ENCODE measurements around the gene MOGAT1.

The MOGAT1 gene, protein sequence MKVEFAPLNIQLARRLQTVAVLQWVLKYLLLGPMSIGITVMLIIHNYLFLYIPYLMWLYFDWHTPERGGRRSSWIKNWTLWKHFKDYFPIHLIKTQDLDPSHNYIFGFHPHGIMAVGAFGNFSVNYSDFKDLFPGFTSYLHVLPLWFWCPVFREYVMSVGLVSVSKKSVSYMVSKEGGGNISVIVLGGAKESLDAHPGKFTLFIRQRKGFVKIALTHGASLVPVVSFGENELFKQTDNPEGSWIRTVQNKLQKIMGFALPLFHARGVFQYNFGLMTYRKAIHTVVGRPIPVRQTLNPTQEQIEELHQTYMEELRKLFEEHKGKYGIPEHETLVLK

DNA sequence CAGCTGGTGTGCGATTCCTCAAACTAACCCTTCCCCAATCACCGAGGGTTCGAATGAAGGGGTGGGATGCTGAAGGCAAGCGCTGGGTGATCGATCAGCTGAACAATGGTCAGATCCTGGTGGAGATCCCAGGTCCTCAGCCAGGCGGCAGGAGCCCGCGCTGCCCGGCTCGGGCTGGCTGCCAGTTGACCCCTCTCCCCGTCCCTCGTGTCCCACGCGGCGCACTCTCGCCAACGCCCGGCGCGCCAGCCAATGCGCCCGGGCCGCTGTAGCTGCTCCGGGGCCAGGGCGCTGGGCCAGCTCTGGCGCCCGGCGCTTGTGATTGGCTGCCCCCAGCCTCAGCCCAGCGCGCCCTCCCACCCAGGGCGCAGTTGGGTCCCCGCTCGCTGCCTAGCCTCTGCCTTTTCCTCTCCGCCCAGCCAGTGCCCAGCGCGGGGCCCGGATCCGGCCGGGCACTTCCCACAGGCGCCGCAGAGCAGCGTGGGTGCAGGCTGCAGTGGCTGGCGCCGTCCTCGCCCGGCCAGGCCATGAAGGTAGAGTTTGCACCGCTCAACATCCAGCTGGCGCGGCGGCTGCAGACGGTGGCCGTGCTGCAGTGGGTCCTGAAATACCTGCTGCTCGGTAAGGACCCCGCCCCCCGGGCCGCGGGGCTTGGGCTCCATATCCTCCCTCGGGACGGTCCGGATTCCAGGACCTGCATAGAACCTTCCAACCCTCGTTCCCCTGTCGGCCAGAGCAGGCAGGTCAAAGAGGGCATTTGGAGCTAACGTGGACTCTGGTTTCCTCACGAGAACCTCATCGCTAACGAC is at the start of gene MOGAT1:
TSS of gene MOGAT1 (plus strand) at position 400 of the 809 bp plus-strand sequence. CDS start at position 528, 128 bp downstream.
- DNase-seq: peak in 12 of 14 donors; percentile 10 to 64 (median 36)

DNA sequence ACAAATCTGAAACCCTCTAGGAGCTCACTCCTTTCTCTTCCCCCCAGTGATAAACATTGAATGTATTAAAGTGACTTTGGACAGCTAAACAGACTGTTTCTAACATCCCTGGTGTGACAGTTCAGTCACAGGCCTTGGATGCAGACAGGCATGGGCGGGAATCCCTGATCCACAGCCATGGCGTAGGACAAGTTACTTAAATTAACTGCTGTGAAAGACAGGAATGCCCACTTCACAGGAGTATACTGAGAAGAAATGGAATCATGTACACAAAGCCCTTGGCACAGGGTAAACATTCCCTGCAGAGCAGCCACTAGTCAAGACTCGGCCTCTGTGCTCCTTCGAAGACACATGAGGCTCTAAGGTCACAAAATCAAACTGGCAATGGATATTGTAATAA is 49.6 kb upstream of the MOGAT1 start:
- DNase-seq: no peak

GRCh38 chr2:222622910-222623309 is 48.5 kb upstream of the MOGAT1 start:
- DNase-seq: no peak

DNA sequence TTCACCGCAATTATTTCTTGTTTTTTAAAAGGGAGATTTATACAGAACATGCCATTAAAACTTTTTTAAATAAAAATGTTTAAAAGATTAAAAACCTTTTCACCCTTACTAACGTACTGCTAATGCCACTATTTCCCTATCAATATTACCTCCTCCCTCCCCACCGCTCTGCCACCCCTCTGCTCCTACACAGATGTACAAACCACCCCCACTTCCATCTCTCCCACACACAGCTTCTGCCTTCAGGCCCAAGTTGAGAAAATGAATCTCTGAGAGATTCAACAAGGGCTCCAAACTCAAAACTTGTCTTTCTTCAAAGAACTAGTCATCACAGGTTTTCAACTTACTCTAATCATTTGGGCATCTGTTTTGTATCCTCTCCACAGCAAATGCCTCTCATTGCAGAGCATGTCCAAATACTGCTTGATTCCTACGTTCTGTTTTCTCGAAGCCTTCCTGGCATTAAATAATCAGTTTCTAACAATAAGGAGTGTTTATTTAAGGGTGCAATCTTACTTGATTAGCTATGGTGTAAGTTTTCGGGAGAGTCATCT is 47.6 kb upstream of the MOGAT1 start:
- no peak for DNase-seq

- no peak for DNase-seq
These were observed 43.7 kb upstream of the MOGAT1 start for GRCh38 chr2:222627764-222628163.

GRCh38 chr2:222635295-222635694 is 36.2 kb upstream of the MOGAT1 start:
- DNase-seq: no peak

GRCh38 chr2:222637067-222637466 is 34.4 kb upstream of the MOGAT1 start:
- no peak for DNase-seq

DNA sequence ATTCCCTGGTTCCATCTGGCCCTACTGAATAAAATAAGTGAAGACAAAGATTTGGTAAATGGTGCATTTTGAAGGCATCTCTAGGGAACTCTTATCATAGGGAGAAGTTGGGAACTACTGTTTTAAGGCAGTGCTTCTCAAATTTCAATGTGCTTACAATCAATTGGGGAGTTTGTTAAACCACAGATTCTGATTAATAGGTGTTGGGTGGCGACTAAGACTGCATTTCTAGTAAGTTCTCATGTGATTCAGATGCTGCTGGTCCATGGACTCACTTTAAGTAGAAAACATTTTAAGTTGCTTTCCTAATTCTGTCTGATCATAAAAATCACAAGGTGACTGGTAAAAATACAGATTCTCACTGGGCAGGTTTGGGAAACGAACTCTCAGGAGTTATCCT is 30.1 kb upstream of the MOGAT1 start:
- DNase-seq: no peak

DNA sequence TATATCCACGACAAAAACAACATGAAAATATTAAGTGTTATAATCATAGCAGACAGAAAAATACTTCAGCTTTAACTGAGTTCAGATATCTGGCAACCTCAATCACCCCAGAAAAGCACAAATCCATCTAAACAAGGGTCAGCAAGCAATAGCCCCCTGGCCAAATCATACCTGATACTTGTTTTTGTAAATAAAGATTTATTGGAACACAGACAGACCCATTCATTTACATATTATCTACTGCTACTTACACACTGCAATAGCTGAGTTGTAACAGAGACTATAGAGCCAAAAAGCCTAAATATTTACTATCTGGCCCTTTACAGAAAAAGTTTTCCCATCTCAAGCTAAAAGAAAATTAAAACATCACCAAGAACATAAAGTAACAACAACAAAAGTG is 28.3 kb upstream of the MOGAT1 start:
- DNase-seq: no peak

DNA sequence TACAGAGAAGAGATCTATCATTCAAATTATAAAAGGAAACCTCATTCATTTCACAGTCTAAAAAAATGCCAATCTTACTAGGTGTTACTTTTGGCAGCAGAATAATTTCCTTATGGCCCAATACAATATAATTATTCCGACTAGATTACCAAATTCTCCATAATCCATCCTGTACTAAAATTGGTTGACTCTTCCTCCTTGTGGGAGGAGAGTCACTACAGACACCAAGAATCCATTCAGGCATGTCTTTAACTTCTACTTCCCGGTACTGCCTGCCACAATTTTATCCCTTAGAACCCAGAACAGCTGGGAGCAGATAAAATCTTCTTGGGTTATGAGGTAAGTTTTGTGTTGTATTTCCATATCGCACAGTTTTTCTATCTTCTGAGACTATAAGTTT is 25.4 kb upstream of the MOGAT1 start:
- no peak for DNase-seq

DNA sequence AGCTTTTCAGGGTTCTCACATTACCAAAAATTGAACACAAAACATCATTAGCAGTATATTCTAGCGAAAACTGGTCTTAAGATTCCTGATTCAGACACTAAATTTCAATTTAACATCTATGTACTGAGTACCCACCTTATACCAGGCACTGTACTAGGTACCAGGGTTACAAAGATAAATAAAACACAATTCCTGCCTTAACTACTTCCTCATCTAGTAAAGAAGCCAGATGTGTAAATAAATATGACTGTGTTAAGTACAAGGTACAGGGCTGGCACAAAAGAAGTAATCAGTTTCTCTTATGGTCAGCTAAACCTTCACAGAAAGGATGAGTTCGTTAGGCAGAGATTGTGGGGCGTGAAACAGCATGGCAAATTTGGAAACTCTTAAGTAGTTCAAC is 21.7 kb upstream of the MOGAT1 start:
- no peak for DNase-seq

DNA sequence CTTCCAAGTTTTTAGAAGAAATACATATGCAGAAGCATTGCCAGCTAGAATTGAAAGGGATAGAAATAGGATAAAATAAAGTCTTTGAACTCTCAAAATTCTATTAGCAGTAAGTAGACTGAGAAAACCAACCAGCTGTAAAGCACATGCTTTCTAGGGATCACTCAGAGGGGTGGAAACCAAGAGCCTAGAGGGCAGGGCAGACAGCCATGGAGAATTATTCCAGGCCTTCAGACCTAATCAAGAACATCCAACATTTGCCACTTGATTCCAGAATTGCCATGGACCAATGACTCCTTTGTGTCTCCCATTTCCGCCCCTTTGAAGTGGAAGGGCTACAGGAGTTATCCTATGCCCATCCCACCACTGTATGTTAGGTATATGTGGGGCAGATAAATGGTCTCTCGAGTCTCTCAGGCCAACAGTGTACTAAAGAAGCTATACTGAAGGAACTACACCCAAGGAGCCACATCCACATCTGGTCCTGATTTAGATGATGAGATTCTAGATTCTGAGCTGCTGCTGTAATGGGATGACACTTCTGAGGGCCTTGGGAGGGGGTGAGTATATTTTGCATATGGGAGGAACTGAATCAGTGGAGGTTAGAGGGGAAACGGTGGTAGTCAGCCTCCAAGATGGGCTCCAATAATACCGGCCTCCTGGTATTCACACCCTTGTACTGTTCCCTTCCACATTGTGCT is 19.6 kb upstream of the MOGAT1 start:
- no peak for DNase-seq

- DNase-seq: no peak
These were observed 18.8 kb upstream of the MOGAT1 start for GRCh38 chr2:222652491-222653255.

DNA sequence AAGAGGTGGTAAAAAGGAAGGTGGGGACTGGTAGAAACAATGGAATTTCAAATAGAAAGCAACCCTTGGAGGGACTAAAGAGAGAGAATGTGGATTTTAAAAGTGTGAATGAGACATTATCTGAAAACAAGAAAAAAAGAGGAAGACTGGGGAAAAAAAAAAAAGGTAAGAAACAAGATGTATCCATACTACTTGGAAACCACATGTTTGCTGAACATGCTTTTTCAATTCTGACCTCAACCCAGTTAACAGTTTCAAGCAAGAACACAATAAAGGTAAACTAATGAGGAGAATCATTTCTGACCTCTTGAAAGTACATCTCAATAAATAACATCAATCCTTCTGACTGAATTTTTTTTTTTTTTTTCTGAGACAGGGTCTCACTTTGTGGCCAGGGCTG is 18.2 kb upstream of the MOGAT1 start:
- DNase-seq: no peak

DNA sequence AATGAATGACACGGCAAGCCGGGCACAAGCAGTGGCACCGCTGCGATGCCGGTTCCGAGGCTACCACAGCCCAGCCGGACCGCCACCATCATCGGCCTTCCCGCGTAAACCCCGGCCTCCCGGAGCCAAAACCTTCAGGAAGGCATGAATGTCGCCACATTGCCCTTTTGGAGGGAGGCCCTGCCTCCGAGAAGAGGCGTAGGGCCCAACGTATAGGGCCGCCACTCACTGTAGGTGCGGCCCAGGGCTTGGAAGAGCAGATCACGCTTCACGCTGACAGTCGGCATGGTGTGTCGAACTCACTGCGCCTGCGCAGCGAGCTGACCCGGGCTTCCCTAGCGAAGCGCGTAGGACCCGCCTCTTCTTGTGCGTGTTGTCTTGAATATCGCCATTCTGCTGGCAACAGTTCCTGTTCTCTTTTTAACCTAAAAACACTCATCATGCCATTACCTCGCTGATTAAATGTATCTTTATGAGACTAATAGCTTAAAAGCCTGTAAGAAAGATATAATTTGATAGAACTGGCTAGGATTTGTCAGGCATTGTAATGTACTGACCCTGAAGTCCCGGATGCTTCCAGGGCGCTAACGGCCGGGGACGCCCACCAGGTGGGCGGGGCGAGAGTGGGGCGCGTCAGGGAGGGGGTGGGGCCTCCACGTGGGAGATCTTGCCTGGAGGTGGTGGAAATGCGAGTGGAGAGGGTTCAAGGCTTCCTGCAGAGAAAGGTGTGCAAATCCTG is 15.5 kb upstream of the MOGAT1 start, which contains the start of gene FARSB:
TSS of gene FARSB (minus strand) at position 306 of the 739 bp plus-strand sequence. CDS start at position 287, 19 bp downstream.
- peak; percentile 23 to 97 (median 88) for DNase-seq

- DNase-seq: no peak
These were observed 14.7 kb upstream of the MOGAT1 start for GRCh38 chr2:222656526-222657446.

DNA sequence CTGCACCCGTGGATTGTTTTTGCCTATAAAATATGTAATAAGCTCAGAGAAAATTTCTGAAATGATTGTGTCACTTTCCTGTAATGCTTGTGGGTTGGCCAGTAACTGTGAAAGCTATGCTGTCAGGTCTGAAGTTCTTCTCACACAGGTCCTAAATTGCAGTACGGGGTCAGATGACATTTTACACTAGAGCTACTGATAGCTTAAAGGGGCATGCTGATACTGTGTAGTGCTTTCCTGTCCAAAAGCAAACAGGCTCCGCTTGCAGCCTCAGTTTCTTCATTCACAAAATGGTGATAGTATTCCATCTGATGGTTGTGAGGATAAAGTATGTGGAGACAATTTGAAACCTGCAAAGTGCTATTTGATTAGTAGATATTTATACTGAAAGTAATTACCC is 8.0 kb upstream of the MOGAT1 start:
- no peak for DNase-seq

GRCh38 chr2:222668494-222669154 is 2.8 kb upstream of the MOGAT1 start:
- no peak for DNase-seq

GRCh38 chr2:222669353-222669752 is 2.1 kb upstream of the MOGAT1 start:
- DNase-seq: no peak
